DOHH2 (cell line): ENCODE data around the gene ARHGAP1.

Source experiments
- EZH2phosphoT487 ChIP-seq: fragments of 200-600 bp; sonication (generic); IDR thresholded peaks from 2 replicates; pipeline ENCODE4 v1.6.1; 2017; ENCODE audit warnings: borderline replicate concordance, mild to moderate bottlenecking, antibody characterized with exemption, low read length, moderate library complexity, mixed read lengths
- TF ChIP-seq, protein P1 (sequence below): fragments of 200-600 bp; sonication (generic); IDR thresholded peaks from one replicate; pipeline ENCODE4 v1.5.1; 2014; ENCODE audit warnings: antibody characterized with exemption, mild to moderate bottlenecking, low read depth, low read length; ENCODE audit not compliant: poor library complexity, severe bottlenecking

DNA sequence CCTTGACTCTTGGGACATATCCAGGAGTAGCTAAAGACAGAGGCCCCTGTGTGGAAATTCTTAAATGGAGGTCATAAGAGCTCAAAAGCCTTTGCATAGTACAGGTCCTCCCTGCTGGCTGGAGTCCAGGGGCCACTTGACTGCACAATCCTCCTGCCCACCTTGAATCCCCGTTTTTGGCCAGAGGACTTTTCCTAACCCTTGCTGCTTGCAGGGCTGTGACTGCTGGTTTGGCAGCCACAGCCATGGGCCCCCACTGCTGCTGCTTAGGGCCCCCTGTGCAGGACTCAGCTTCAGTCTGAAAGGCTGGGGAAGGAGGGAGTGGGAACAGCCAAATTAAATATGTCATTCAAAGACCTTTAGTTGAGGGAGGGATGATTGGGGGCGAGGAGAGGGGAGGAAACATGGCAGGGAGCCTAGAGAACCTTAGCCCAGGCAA is 33.4 kb downstream of the ARHGAP1 start:
- TF ChIP-seq, protein P1, sequence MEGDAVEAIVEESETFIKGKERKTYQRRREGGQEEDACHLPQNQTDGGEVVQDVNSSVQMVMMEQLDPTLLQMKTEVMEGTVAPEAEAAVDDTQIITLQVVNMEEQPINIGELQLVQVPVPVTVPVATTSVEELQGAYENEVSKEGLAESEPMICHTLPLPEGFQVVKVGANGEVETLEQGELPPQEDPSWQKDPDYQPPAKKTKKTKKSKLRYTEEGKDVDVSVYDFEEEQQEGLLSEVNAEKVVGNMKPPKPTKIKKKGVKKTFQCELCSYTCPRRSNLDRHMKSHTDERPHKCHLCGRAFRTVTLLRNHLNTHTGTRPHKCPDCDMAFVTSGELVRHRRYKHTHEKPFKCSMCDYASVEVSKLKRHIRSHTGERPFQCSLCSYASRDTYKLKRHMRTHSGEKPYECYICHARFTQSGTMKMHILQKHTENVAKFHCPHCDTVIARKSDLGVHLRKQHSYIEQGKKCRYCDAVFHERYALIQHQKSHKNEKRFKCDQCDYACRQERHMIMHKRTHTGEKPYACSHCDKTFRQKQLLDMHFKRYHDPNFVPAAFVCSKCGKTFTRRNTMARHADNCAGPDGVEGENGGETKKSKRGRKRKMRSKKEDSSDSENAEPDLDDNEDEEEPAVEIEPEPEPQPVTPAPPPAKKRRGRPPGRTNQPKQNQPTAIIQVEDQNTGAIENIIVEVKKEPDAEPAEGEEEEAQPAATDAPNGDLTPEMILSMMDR, result no peak
- no peak for TF ChIP-seq EZH2phosphoT487
